ENCODE measurements around the gene ZNF581.

ZNF581 gene

GRCh38 chr19:55650602-55651230 is 7.3 kb downstream of the ZNF581 start:
- no peak for DNase-seq

DNA sequence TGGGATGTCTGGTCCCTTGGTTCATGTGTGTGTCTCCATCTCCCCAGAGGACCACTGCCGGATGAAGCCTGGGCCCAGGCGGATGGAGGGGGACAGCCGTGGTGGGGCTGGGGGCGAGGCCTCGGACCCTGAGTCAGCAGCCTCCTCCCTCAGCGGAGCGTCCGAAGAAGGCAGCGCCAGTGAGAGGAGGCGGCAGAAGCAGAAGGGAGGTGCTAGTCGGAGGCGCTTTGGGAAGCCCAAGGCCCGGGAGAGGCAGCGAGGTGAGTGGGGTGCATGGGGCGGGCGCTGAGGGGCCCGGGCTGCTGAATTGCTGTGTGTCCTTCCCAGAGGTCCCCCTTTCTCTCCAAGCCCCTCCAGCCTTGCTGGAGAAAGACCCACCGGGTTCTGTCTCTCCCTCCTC is 7.8 kb downstream of the ZNF581 start:
- no peak for DNase-seq

GRCh38 chr19:55652311-55653128 is 9.1 kb downstream of the ZNF581 start:
- DNase-seq, result no peak

GRCh38 chr19:55653651-55654322 is 10.3 kb downstream of the ZNF581 start:
- DNase-seq, result peak; percentile 99

DNA sequence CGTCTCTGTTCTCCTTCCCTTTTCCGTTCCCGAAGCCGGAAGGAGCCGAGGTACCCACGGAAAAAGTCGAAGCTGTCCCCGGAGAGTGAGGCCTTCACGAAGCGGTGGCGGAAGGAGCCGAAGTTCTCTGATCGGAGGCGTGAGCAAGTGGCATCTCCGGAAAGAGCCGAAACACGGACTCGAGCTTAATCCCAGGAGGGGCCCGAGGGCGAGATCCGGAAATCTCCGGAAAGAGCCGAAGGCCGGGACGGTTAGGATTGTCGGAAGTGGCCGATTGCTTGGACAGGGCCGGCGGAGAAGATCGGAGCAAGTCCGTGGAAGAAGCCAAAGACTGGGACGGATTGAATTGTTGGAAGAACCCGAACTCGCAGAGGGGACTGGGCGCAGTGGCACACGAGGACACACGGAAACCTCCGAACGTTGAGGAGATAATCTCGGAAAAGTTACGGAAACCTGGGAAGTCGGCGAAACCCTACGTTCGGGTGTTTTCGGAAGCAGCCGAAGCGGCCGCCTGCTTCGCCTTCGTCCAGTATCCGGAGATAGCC is 10.9 kb downstream of the ZNF581 start:
- peak; percentile 100 for DNase-seq

GRCh38 chr19:55654868-55655647 is 11.6 kb downstream of the ZNF581 start, which contains the start of gene U2AF2:
TSS of gene U2AF2 (plus strand) at chr19:55655035. CDS start at chr19:55655105, 70 bp downstream.
- peak; percentile 98 for DNase-seq

- no peak for DNase-seq
Measured at GRCh38 chr19:55655648-55656040, 12.2 kb downstream of the ZNF581 start.

DNA sequence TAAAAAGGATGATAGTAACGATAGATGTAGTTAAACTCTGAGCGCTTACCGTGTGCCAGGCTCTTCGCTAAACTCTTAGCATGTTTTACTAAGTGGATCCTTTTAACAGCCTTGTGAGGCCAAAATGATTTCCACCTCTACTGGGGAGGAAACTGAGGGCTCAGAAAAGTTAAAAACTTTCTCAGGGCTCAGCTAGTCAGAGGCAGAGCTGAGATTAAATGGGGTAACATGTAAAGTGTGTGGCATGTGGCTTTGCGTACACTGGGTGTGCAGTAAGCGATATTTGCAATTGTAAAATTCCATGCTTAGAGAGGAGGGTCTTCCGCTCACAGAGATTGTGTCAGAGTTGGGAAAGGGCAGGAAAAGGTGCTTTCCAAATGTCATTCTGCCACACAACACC is 13.1 kb downstream of the ZNF581 start:
- DNase-seq, result no peak

- no peak for DNase-seq
Measured at GRCh38 chr19:55656988-55657747, 13.7 kb downstream of the ZNF581 start.

DNA sequence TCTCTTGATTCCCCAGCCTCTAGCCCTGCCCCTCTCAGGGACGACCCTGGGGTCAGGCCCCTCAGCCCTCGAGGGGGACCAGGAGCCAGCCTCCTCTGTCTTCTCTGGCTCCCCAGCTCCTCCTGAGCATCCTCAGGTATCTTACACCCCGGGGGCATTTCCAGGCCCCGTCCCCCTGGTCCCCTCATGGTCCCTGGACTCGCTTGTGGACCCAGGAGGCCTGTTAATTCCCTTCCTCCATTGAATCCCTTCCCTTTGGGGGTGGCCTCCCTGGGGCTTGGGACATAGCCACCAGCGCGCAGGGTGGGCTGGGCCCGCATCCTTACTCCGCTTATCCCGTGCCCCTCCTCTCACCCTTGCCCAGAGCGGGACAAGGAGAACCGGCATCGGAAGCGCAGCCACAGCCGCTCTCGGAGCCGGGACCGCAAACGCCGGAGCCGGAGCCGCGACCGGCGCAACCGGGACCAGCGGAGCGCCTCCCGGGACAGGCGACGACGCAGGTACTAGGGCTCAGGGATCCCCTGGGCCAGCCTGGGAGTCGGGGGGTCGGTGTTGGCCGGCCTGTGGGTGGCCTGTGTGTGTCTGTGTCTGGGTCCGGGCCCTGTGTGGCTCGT is 15.5 kb downstream of the ZNF581 start:
- no peak for DNase-seq

DNA sequence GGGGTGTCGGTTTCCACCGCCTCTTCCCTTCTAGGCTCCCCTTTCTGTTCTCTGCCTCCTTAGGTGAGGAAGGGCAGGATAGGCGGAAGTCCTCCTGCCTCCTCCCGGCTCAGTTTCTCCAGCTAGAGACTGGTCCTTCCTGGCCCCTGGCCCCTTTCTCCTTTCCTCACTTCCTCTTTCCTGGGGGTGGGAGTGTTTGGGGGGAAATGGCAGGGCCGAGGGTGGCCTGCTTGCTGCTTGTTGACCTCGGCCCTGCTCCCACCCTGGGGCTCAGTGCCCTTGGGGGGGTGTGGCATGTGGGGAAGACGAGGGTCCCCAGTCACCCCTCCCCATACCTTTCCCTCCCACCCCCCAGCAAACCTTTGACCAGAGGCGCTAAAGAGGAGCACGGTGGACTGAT is 16.4 kb downstream of the ZNF581 start:
- DNase-seq, result no peak

- DNase-seq, result no peak
Measured at GRCh38 chr19:55660404-55660803, 17.0 kb downstream of the ZNF581 start.

- no peak for DNase-seq
Measured at GRCh38 chr19:55660991-55661390, 17.5 kb downstream of the ZNF581 start.

DNA sequence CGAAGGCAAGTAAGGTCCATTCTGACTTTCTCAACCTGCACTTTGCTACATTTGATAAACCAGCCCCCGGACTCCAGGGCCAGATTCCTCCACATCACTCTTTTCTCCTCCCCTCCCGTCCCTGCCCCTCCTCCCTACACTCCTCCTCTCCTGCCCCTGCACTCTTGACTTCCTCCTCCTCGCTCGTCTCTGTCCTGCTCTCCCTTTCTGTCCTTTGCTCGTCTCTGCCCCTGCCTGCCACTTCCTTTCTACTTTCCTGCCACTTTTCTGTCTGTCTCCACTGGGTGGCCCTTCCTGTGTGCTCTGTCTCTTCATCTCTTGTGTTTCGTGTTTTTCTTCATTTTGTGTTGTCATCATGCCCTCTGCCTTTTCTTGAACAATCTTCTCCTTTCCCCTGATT is 18.4 kb downstream of the ZNF581 start:
- DNase-seq, result no peak

DNA sequence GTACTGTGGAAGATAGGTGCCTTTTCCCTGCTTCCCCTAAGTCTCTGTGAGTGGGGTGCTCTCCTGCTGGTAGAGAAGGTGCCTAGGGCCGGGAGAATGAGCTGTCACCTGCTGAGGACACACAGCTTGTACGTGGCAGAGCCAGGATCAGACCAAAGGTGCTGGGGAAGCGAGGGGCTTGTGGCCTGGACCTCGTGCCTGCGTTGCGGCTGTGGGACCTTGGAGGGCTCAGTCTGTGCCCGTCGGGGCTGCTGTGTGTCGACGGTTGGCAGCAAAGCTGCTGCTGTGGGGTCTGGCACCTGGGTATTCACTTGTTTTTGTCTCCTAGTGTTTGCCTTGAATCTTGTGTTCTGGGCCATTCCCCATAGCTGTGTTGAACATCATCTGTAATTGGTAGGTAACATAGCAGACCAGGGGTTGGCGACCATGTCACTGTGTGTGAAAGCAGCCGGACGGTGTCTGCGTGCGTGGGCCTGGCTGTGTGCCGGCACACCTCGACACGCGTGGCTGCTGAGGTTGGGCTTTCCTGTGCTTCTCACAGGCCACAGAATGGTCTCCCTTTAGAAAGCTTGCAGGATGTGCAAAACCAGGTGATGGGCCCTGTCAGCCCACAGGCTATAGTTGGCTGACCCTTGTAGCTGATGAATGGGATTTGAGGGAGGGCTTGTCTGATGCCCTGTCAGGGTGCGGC is 20.5 kb downstream of the ZNF581 start:
- DNase-seq, result no peak

GRCh38 chr19:55666343-55667005 is 23.0 kb downstream of the ZNF581 start:
- DNase-seq, result no peak

DNA sequence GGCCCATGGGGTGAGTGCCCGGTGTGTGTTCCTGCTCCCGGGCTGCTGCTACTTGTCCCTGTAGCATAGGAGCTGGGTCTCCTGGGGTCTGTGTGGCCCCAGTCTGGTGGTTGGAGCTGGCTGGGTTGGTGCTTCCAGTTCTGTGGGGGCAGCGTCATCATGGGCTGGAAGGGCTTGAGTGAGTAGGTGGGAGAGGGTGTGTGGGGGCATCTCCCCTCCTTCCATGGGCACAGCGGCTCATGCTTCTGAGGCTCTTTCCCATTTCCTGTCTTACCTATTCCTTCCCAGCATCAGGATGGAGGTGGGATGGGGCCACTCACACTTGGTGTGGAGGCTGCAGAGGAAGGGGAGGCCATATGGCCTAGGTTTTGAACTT is 23.5 kb downstream of the ZNF581 start:
- no peak for DNase-seq

- DNase-seq, result no peak
Measured at GRCh38 chr19:55667511-55667910, 24.1 kb downstream of the ZNF581 start.

GRCh38 chr19:55667958-55668357 is 24.5 kb downstream of the ZNF581 start:
- no peak for DNase-seq

- no peak for DNase-seq
Measured at GRCh38 chr19:55668603-55669348, 25.3 kb downstream of the ZNF581 start.
